PC-9 (cell line): Measurements from ENCODE around the gene EPS8L3. TPM values are rescaled to one million over a fixed set of nuclear protein-coding genes. Genes with fewer than 3 reads are reported as not detected.
"Not testable (repeated sequence)": the region's sequence is repeated elsewhere in the genome, so short reads cannot be mapped to it uniquely, and the experiment has no call there.

Source experiments
- BruUV-seq: library from RNA; stranded (reverse); fragments of 400-500 nt; replicated peaks from 2 replicates; lab custom pipeline; 2021; lab: Mats Ljungman, UMichigan
- CTCF ChIA-PET: fragments of 300-600 bp; sonication (Branson Sonifier 250); formaldehyde crosslinking; loops from one replicate; lab custom pipeline; 2022; ENCODE audit warnings: antibody characterized with exemption; lab: Charles Lee
- POLR2A ChIA-PET: fragments of 300-600 bp; sonication (Branson Sonifier 250); formaldehyde crosslinking; loops from one replicate; lab custom pipeline; 2022; ENCODE audit warnings: antibody characterized with exemption; ENCODE audit not compliant: unreplicated experiment; lab: Charles Lee
- DNase-seq, 2 experiments: peaks; one replicate each; pipeline versions ENCODE4 v3.0.0 to v3.0.0-alpha.2; 2015 to 2022; ENCODE audit warnings: mixed read lengths in 1 of 2
- H2AFZ ChIP-seq: fragments of 200-600 bp; sonication (generic); 2 replicates; pipeline ENCODE4 v1.8.1; 2017; ENCODE audit warnings: antibody characterized with exemption
- H3F3A ChIP-seq: fragments of 200-600 bp; sonication (generic); 2 replicates; pipeline ENCODE4 v1.8.1; 2017; ENCODE audit warnings: antibody characterized with exemption, mild to moderate bottlenecking, low read depth; ENCODE audit not compliant: insufficient read depth
- H3K27ac ChIP-seq: fragments of 200-600 bp; sonication (generic); 2 replicates; pipeline ENCODE4 v1.6.1; 2016; ENCODE audit warnings: mixed run types
- H3K27me3 ChIP-seq: fragments of 200-600 bp; sonication (generic); 2 replicates; pipeline ENCODE4 v1.6.1; 2016; ENCODE audit warnings: low read depth, mixed run types; ENCODE audit not compliant: insufficient read depth
- H3K36me3 ChIP-seq: fragments of 200-600 bp; sonication (generic); 2 replicates; pipeline ENCODE4 v1.6.1; 2016; ENCODE audit warnings: low read depth, mixed run types
- H3K4me1 ChIP-seq: fragments of 200-600 bp; sonication (generic); replicated peaks from 2 replicates; pipeline ENCODE4 v1.6.1; 2016; ENCODE audit warnings: mixed run types; ENCODE audit not compliant: insufficient read depth
- H3K4me2 ChIP-seq: fragments of 200-600 bp; sonication (generic); 2 replicates; pipeline ENCODE4 v1.6.1; 2017; ENCODE audit warnings: mixed run types
- H3K4me3 ChIP-seq: fragments of 200-600 bp; sonication (generic); 2 replicates; pipeline ENCODE4 v1.6.1; 2016; ENCODE audit warnings: mixed run types
- H3K79me2 ChIP-seq: fragments of 200-600 bp; sonication (generic); 2 replicates; pipeline ENCODE4 v1.6.1; 2017; ENCODE audit warnings: low read depth, mixed run types
- H3K9me2 ChIP-seq: fragments of 200-600 bp; sonication (generic); 2 replicates; pipeline ENCODE4 v1.8.1; 2017; ENCODE audit warnings: mild to moderate bottlenecking; ENCODE audit not compliant: insufficient read depth
- H3K9me3 ChIP-seq: fragments of 200-600 bp; sonication (generic); 2 replicates; pipeline ENCODE4 v1.8.1; 2016; ENCODE audit warnings: low read depth; ENCODE audit not compliant: insufficient read depth
- H4K20me1 ChIP-seq: fragments of 200-600 bp; sonication (generic); 2 replicates; pipeline ENCODE4 v1.8.1; 2017; ENCODE audit not compliant: insufficient read depth
- CTCF ChIP-seq: fragments of 200-600 bp; sonication (generic); conservative IDR thresholded peaks from 2 replicates; pipeline ENCODE4 v1.6.1; 2017; ENCODE audit warnings: mixed run types, antibody characterized with exemption, mild to moderate bottlenecking, moderate library complexity
- EZH2 ChIP-seq: fragments of 200-600 bp; sonication (generic); IDR thresholded peaks from 2 replicates; pipeline ENCODE4 v1.8.0; 2017; ENCODE audit warnings: antibody characterized with exemption, low read depth
- intact Hi-C: fragments of 100-400 bp; cut with micrococcal nuclease; formaldehyde crosslinking; loops from one replicate; pipeline ENCODE4 v1.10.0; 2022; ENCODE audit not compliant: unreplicated experiment
- total RNA-seq: library from RNA; stranded (reverse); gene quantifications from 2 replicates; pipeline ENCODE4 v1.2.3, GENCODE V29; 2021

The EPS8L3 gene
- total RNA-seq, 1 experiment from 2014 or later, result 1.2 TPM

- CTCF ChIA-PET, result no interaction called here
These were observed 38.0 kb upstream of the EPS8L3 start for GRCh38 chr1:109801791-109802135.

GRCh38 chr1:109800291-109800690 is 36.6 kb upstream of the EPS8L3 start:
- Histone ChIP-seq H3K9me2 (no peaks in the 10 kb centered on the region), H3K27me3 (no peaks in the 10 kb centered on the region), H3F3A (no peaks in the 10 kb centered on the region), H3K79me2 (no peaks in the 10 kb centered on the region), H3K27ac (no peak overlapping the region), H3K4me1 (no peaks in the 10 kb centered on the region; the same call in 1 of the 2 replicates), H3K4me2 (no peak overlapping the region), H4K20me1 (no peaks in the 10 kb centered on the region), H3K4me3 (no peak overlapping the region), H3K9me3 (no peaks in the 10 kb centered on the region), H3K36me3 (no peaks in the 10 kb centered on the region), H2AFZ (no peak overlapping the region)
- BruUV-seq, result no TSS peak
- POLR2A ChIA-PET, result no interaction called here
- TF ChIP-seq CTCF (no peak), EZH2 (no peak)
- intact Hi-C loops, result no loop called here
- DNase-seq, result no peak
- CTCF ChIA-PET, result no interaction called here

More at GRCh38 chr1:109801791-109802135, 38.0 kb upstream of the EPS8L3 start:
- Histone ChIP-seq H4K20me1 (no peaks in the 10 kb centered on the region), H3K36me3 (no peaks in the 10 kb centered on the region), H3K4me3 (no peak overlapping the region), H3K9me3 (no peaks in the 10 kb centered on the region), H3F3A (no peaks in the 10 kb centered on the region), H3K79me2 (no peaks in the 10 kb centered on the region), H3K9me2 (no peaks in the 10 kb centered on the region), H3K27ac (no peak overlapping the region), H2AFZ (no peak overlapping the region), H3K4me1 (0 out of 2 replicates have a peak, but pooled peaks cover 2% of the 10 kb centered on the region), H3K4me2 (no peak overlapping the region), H3K27me3 (no peaks in the 10 kb centered on the region)
- POLR2A ChIA-PET, result no interaction called here
- no peak for DNase-seq
- no TSS peak for BruUV-seq
- TF ChIP-seq CTCF, result no peak
- no peak for TF ChIP-seq EZH2
- intact Hi-C loops, result no loop called here

GRCh38 chr1:109799445-109799844 is 35.7 kb upstream of the EPS8L3 start:
- BruUV-seq, result no TSS peak
- Histone ChIP-seq H2AFZ (no peak overlapping the region), H3K27me3 (no peaks in the 10 kb centered on the region), H3K4me1 (peaks cover 8% of the 10 kb centered on the region), H3F3A (peaks cover 7% of the 10 kb centered on the region; the same call in 1 of the 2 replicates), H3K27ac (no peak overlapping the region), H3K9me2 (no peaks in the 10 kb centered on the region), H3K9me3 (no peaks in the 10 kb centered on the region), H3K4me3 (no peak overlapping the region), H3K4me2 (no peak overlapping the region), H4K20me1 (no peaks in the 10 kb centered on the region), H3K36me3 (no peaks in the 10 kb centered on the region), H3K79me2 (no peaks in the 10 kb centered on the region)
- ChIA-PET CTCF (no interaction called here), POLR2A (no interaction called here)
- no peak for DNase-seq
- intact Hi-C loops, result no loop called here
- TF ChIP-seq CTCF, result no peak
- no peak for TF ChIP-seq EZH2

GRCh38 chr1:109797303-109797595 is 33.5 kb upstream of the EPS8L3 start:
- H3K4me3 ChIP-seq, H4K20me1 ChIP-seq, H3K4me2 ChIP-seq, POLR2A ChIA-PET, H3K9me3 ChIP-seq, H3K36me3 ChIP-seq, H3K27me3 ChIP-seq, DNase-seq, intact Hi-C loops, CTCF ChIA-PET, H3K27ac ChIP-seq, BruUV-seq, H2AFZ ChIP-seq, H3K9me2 ChIP-seq: not testable (repeated sequence)
- Histone ChIP-seq H3F3A (peaks cover 22% of the 10 kb centered on the region; the same call in 1 of the 2 replicates), H3K79me2 (peaks cover 11% of the 10 kb centered on the region), H3K4me1 (peaks cover 30% of the 10 kb centered on the region)
